Esophagus squamous epithelium (tissue), 4 donors: ENCODE measurements around the gene COL18A1.

ENCODE experiments used
- POLR2A ChIP-seq, 4 donors: fragments of 450-650 bp; IDR thresholded peaks; one replicate each; pipeline ENCODE4 v1.6.1; 2017; ENCODE audit warnings: antibody characterized with exemption in 4 of 4, mild to moderate bottlenecking in 4 of 4, moderate library complexity in 3 of 4
- TF ChIP-seq, protein P1 (sequence below), 6 experiments: fragments of 450-650 bp in 4 of 6; fragments of 200-600 bp in 2 of 6; sonication (generic) in 2 of 6; IDR thresholded peaks; one replicate each; pipeline ENCODE4 v1.5.1; 2016 to 2019; ENCODE audit warnings: antibody characterized with exemption in 6 of 6, mild to moderate bottlenecking in 4 of 6, moderate library complexity in 4 of 6

DNA sequence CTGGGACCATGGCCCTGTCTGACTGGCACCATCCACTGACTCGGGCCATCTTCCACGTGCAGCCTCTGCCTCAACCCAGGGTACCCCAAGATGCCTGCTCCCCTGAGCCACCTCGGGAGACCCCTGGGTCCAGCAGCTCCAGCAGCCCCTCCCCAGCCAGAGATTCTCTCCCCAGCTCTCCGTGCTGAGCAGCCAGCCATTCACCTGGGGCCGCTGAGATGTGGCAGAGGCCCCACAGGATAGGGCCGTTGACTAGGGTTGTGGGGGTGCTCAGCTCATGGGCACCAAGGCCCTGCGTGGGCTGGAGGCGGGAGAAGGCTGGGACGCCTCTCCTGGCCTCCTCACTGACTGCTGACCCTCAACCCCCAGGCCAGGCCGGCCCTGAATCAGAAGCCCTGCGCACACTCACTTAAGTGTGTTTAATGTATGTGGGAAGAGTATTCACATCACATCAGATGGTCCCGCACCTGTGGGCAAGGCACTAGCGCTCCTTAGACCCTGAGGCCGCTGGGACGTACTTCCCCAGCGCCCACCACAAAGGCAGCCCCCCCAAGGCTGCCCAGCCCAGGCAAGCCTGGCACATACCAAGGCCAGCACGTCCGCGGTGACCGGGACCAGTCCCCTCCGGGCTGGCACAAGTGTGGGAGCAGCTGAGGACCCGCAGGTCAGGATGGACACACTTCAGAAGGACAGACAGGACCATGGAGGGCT is 109.5 kb downstream of the COL18A1 start:
- TF ChIP-seq, protein P1, sequence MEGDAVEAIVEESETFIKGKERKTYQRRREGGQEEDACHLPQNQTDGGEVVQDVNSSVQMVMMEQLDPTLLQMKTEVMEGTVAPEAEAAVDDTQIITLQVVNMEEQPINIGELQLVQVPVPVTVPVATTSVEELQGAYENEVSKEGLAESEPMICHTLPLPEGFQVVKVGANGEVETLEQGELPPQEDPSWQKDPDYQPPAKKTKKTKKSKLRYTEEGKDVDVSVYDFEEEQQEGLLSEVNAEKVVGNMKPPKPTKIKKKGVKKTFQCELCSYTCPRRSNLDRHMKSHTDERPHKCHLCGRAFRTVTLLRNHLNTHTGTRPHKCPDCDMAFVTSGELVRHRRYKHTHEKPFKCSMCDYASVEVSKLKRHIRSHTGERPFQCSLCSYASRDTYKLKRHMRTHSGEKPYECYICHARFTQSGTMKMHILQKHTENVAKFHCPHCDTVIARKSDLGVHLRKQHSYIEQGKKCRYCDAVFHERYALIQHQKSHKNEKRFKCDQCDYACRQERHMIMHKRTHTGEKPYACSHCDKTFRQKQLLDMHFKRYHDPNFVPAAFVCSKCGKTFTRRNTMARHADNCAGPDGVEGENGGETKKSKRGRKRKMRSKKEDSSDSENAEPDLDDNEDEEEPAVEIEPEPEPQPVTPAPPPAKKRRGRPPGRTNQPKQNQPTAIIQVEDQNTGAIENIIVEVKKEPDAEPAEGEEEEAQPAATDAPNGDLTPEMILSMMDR (IDR thresholded peaks at IDR 0.05), result no peak
- no peak for TF ChIP-seq POLR2A (IDR thresholded peaks at IDR 0.05)
